Duodenal mucosa (tissue), 2 donors: ENCODE results near the gene ZNF670.
"Not testable (repeated sequence)": the region's sequence is repeated elsewhere in the genome, so short reads cannot be mapped to it uniquely, and the experiment has no call there.

Experiments used
- H3K27ac ChIP-seq: one replicate; pipeline ENCODE4 v1.7.0; 2013; ENCODE audit warnings: low read depth, low read length
- H3K27me3 ChIP-seq, 2 donors: one replicate each; pipeline ENCODE4 v1.7.0; 2013; ENCODE audit warnings: low read length in 2 of 2, control low read depth in 1 of 2; ENCODE audit not compliant: insufficient read depth in 2 of 2, control insufficient read depth in 1 of 2
- H3K36me3 ChIP-seq, 2 donors: one replicate each; pipeline ENCODE4 v1.7.0; 2013; ENCODE audit warnings: low read length in 2 of 2, control low read depth in 1 of 2; ENCODE audit not compliant: insufficient read depth in 2 of 2, control insufficient read depth in 1 of 2
- H3K4me1 ChIP-seq, 2 donors: one replicate each; pipeline ENCODE4 v1.7.0; 2013; ENCODE audit warnings: low read length in 2 of 2, control low read depth in 1 of 2; ENCODE audit not compliant: insufficient read depth in 2 of 2, control insufficient read depth in 1 of 2
- H3K4me3 ChIP-seq, 2 donors: one replicate each; pipeline ENCODE4 v1.7.0; 2013; ENCODE audit warnings: low read length in 2 of 2, low read depth in 1 of 2
- H3K9ac ChIP-seq, 2 donors: one replicate each; pipeline ENCODE4 v1.7.0; 2013; ENCODE audit warnings: low read length in 2 of 2, low read depth in 1 of 2
- H3K9me3 ChIP-seq, 2 donors: one replicate each; pipeline ENCODE4 v1.7.0; 2013; ENCODE audit warnings: low read length in 2 of 2, control low read depth in 1 of 2; ENCODE audit not compliant: control insufficient read depth in 1 of 2

Gene ZNF670

GRCh38 chr1:247056071-247056470 is 22.5 kb downstream of the ZNF670 start:
- peaks cover 33 to 53% of the 10 kb centered on the region in 2 donors for H3K9me3 ChIP-seq
- H3K9ac ChIP-seq, result no peak overlapping the region
- H3K4me3 ChIP-seq, result no peak overlapping the region
- no peaks in the 10 kb centered on the region for H3K4me1 ChIP-seq
- H3K27ac ChIP-seq, result no peak overlapping the region
- H3K27me3 ChIP-seq, result no peaks in the 10 kb centered on the region
- H3K36me3 ChIP-seq, result no peaks in the 10 kb centered on the region

- Histone ChIP-seq H3K4me3 (no peak overlapping the region), H3K9ac (no peak overlapping the region), H3K27ac (no peak overlapping the region), H3K9me3 (peaks cover 34 to 55% of the 10 kb centered on the region in 2 donors), H3K36me3 (no peaks in the 10 kb centered on the region), H3K27me3 (no peaks in the 10 kb centered on the region), H3K4me1 (no peaks in the 10 kb centered on the region)
Observed at GRCh38 chr1:247054992-247055415, 23.6 kb downstream of the ZNF670 start.

GRCh38 chr1:247047702-247048101 is 30.9 kb downstream of the ZNF670 start:
- no peaks in the 10 kb centered on the region for H3K36me3 ChIP-seq
- H3K4me1 ChIP-seq, result no peaks in the 10 kb centered on the region
- H3K9ac ChIP-seq, result no peak overlapping the region
- H3K27ac ChIP-seq, result no peak overlapping the region
- no peak overlapping the region for H3K4me3 ChIP-seq
- peaks cover 50 to 52% of the 10 kb centered on the region in 2 donors for H3K9me3 ChIP-seq
- H3K27me3 ChIP-seq, result no peaks in the 10 kb centered on the region

- Histone ChIP-seq H3K9me3 (peaks cover 46 to 51% of the 10 kb centered on the region in 2 donors), H3K9ac (no peak overlapping the region), H3K27me3 (no peaks in the 10 kb centered on the region), H3K4me1 (no peaks in the 10 kb centered on the region), H3K36me3 (no peaks in the 10 kb centered on the region), H3K27ac (no peak overlapping the region), H3K4me3 (peak overlapping the region in 1 of 2 donors; percentile 7)
Observed at GRCh38 chr1:247047260-247047659, 31.4 kb downstream of the ZNF670 start.

GRCh38 chr1:247043406-247043805 is 35.2 kb downstream of the ZNF670 start:
- Histone ChIP-seq H3K36me3 (peaks cover 0 to under 1% of the 10 kb centered on the region in 2 donors), H3K4me3 (no peak overlapping the region), H3K4me1 (no peaks in the 10 kb centered on the region), H3K27ac (no peak overlapping the region), H3K9me3 (peaks cover 60 to 62% of the 10 kb centered on the region in 2 donors), H3K9ac (no peak overlapping the region), H3K27me3 (no peaks in the 10 kb centered on the region)

GRCh38 chr1:247037511-247038320 is 40.9 kb downstream of the ZNF670 start:
- H3K4me3 ChIP-seq, result no peak overlapping the region
- H3K9me3 ChIP-seq, result peaks cover 69 to 77% of the 10 kb centered on the region in 2 donors
- H3K4me1 ChIP-seq, result no peaks in the 10 kb centered on the region
- H3K27me3 ChIP-seq, result no peaks in the 10 kb centered on the region
- no peak overlapping the region for H3K9ac ChIP-seq
- peaks cover 16 to 29% of the 10 kb centered on the region in 2 donors for H3K36me3 ChIP-seq
- no peak overlapping the region for H3K27ac ChIP-seq

- H3K4me3 ChIP-seq, H3K27me3 ChIP-seq, H3K9ac ChIP-seq, H3K27ac ChIP-seq, H3K4me1 ChIP-seq: not testable (repeated sequence)
- peaks cover 12 to 18% of the 10 kb centered on the region in 2 donors for H3K36me3 ChIP-seq
- H3K9me3 ChIP-seq, result peaks cover 49 to 65% of the 10 kb centered on the region in 2 donors
Observed at GRCh38 chr1:247032306-247032705, 46.3 kb downstream of the ZNF670 start.
